Astrocyte of the cerebellum (primary cell): ENCODE results near the gene PXDN.

Source experiments
- DNase-seq: peaks from one replicate; pipeline ENCODE4 v3.0.0-alpha.2; 2011; ENCODE audit warnings: low read depth
- H3K4me3 ChIP-seq: 2 replicates; pipeline ENCODE4 v1.5.1; 2011; ENCODE audit warnings: mild to moderate bottlenecking, low read depth, low read length, moderate library complexity
- in situ Hi-C: cut with HindIII; loops from 2 replicates; pipeline ENCODE4 v1.10.0; 2017; ENCODE audit warnings: low sequenced_read_pairs
- TF ChIP-seq, protein P1 (sequence below): IDR thresholded peaks from 2 replicates; pipeline ENCODE4 v1.5.1; 2012; ENCODE audit warnings: low read length, low read depth, moderate library complexity, mild to moderate bottlenecking; ENCODE audit errors: missing control alignments

Gene PXDN

DNA sequence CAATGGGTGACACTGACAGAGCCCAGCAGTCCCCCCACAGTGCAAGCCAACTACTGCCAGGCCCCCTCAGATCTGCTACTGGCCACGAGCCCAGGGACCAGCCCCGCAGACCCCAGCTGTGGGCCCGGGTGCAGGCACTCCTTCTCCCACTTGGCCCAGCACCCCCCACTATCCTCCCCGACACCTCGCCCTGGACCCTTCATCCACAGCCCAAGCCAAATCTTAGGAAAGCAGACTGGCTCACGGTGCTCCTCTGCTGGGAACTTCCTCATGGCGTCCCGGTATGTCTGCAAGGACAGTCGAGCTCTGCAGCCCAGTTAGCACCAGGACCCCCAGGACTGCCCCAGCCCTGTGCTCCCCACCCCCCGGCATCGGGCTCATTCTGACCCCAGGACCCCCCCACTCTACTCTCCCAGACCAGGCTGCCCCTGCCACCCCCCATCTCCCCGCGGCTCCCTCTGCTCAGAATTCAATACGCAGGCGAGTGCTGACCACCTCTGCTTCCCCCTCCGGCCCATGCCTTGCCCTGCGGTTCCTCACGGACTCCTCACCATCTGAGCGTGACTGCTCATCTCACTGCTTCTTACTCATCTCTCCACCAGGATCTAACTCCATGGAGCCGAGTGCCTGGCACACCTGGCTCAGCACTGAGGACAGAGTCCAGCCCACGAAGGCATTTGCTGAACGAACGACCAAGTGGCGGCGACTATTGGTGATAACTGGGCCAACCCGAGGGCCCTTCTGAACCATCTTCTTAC lies 85.7 kb downstream of the PXDN start:
- DNase-seq: no peak

DNA sequence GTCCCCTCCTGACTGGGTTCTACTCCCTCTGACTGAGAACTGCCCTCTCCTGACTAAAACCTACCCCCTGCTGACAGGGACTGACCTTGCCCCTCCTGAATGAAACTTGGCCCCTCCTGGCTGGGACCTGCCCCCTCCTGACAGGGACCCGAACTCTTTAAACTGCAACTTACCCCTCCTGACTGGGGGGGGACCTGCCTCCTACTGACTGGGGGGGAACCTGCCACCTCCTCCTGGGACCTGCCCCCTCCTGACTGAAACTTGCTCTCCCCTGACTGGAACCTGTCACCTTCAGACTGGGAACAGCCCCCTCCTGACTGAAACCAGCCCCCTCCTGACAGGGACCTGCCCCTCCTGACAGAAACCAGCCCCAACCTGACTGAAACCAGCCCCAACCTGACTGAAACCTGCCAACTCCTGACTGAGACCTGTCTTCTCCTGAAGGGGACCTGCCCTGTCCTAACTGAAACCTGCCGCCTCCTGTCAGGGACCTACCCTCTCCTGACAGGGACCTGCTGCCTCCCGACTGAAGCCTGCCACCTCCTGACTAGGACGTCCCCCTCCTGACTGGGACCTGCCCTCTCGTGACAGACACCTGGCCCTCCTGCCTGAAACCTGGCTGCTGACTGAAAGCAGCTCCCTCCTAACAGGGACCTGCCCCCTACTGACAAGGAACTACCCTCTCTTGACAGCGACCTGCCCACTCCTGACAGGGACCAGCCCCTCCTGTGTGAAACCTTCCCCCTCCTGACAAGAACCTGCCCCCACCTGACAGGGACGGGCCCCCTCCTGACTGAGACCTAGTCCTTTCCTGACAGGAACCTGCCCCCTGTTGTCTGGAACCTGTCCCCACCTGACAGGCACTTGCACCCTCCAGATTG lies 87.1 kb downstream of the PXDN start:
- TF ChIP-seq, protein P1, sequence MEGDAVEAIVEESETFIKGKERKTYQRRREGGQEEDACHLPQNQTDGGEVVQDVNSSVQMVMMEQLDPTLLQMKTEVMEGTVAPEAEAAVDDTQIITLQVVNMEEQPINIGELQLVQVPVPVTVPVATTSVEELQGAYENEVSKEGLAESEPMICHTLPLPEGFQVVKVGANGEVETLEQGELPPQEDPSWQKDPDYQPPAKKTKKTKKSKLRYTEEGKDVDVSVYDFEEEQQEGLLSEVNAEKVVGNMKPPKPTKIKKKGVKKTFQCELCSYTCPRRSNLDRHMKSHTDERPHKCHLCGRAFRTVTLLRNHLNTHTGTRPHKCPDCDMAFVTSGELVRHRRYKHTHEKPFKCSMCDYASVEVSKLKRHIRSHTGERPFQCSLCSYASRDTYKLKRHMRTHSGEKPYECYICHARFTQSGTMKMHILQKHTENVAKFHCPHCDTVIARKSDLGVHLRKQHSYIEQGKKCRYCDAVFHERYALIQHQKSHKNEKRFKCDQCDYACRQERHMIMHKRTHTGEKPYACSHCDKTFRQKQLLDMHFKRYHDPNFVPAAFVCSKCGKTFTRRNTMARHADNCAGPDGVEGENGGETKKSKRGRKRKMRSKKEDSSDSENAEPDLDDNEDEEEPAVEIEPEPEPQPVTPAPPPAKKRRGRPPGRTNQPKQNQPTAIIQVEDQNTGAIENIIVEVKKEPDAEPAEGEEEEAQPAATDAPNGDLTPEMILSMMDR: no peak
- in situ Hi-C loops: loop anchor here (5.0 kb wide), 1 partner anchor 80 kb away; no protein-coding TSS in a partner anchor
- H3K4me3 ChIP-seq: no peak overlapping the region
- DNase-seq: no peak

More for the DNA sequence above, 85.7 kb downstream of the PXDN start:
- in situ Hi-C loops: loop anchor here (5.0 kb wide), 1 partner anchor 79 kb away; no protein-coding TSS in a partner anchor
- TF ChIP-seq, protein P1: no peak
- H3K4me3 ChIP-seq: no peak overlapping the region

- in situ Hi-C loops: loop anchor here (5.0 kb wide), 1 partner anchor 81 kb away; no protein-coding TSS in a partner anchor
- TF ChIP-seq, protein P1: no peak
- no peak for DNase-seq
- H3K4me3 ChIP-seq: no peak overlapping the region
These were observed 87.9 kb downstream of the PXDN start for GRCh38 chr2:1656326-1656960.

DNA sequence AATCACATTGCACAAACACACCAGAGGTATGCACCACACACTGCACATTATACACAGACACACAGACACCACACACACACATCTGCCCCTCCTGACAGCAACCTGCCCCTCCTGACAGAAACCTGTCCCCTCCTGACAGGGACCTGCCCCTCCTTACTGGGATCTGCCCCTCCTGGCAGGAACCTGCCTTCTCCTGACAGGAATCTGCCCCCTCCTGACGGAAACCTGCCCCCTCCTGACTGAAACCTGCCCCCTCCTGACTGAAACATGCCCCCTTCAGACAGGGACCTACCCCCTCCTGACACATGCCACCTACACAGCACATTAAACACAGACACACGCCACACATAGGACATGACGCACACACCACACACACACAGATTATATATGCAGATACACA lies 88.9 kb downstream of the PXDN start:
- H3K4me3 ChIP-seq: no peak overlapping the region
- TF ChIP-seq, protein P1: no peak
- DNase-seq: no peak
- in situ Hi-C loops: loop anchor here (5.0 kb wide), 1 partner anchor 82 kb away; no protein-coding TSS in a partner anchor

GRCh38 chr2:1654696-1655374 lies 89.5 kb downstream of the PXDN start:
- in situ Hi-C loops: loop anchor here (5.0 kb wide), 1 partner anchor 82 kb away; no protein-coding TSS in a partner anchor
- TF ChIP-seq, protein P1: no peak
- DNase-seq: no peak
- H3K4me3 ChIP-seq: no peak overlapping the region
